ENCODE data around the gene SKIDA1.

GRCh38 chr10:21511095-21511570 is 14.3 kb downstream of the SKIDA1 start:
- TF ChIP-seq, protein P1, sequence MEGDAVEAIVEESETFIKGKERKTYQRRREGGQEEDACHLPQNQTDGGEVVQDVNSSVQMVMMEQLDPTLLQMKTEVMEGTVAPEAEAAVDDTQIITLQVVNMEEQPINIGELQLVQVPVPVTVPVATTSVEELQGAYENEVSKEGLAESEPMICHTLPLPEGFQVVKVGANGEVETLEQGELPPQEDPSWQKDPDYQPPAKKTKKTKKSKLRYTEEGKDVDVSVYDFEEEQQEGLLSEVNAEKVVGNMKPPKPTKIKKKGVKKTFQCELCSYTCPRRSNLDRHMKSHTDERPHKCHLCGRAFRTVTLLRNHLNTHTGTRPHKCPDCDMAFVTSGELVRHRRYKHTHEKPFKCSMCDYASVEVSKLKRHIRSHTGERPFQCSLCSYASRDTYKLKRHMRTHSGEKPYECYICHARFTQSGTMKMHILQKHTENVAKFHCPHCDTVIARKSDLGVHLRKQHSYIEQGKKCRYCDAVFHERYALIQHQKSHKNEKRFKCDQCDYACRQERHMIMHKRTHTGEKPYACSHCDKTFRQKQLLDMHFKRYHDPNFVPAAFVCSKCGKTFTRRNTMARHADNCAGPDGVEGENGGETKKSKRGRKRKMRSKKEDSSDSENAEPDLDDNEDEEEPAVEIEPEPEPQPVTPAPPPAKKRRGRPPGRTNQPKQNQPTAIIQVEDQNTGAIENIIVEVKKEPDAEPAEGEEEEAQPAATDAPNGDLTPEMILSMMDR (IDR thresholded peaks at IDR 0.05; ENCODE audit: low read depth, low read length, poor library complexity, severe bottlenecking): no peak
- no peak for TF ChIP-seq EZH2phosphoT487 (IDR thresholded peaks at IDR 0.05; ENCODE audit: borderline replicate concordance, low read length)
